Trophoblast cell (in vitro differentiated cells and primary cell): Measurements from ENCODE around the gene RIPOR2.
"Not testable (repeated sequence)": the region's sequence is repeated elsewhere in the genome, so short reads cannot be mapped to it uniquely, and the experiment has no call there.

Experiments
- DNase-seq, 2 donors: peaks; one replicate each; pipeline ENCODE4 v3.0.0-alpha.2; 2016
- H2AFZ ChIP-seq: 2 replicates; pipeline ENCODE4 v1.6.1; 2013; ENCODE audit warnings: low read length, moderate library complexity, mild to moderate bottlenecking; ENCODE audit not compliant: insufficient read depth, poor library complexity
- H2AK5ac ChIP-seq: 2 replicates; pipeline ENCODE4 v1.6.1; 2013; ENCODE audit warnings: mild to moderate bottlenecking, low read length
- H2BK120ac ChIP-seq: 2 replicates; pipeline ENCODE4 v1.6.1; 2013; ENCODE audit warnings: low read length, mild to moderate bottlenecking, moderate library complexity; ENCODE audit not compliant: insufficient read depth, poor library complexity
- H2BK12ac ChIP-seq: 2 replicates; pipeline ENCODE4 v1.6.1; 2013; ENCODE audit warnings: mild to moderate bottlenecking, low read length, moderate library complexity
- H2BK5ac ChIP-seq: 2 replicates; pipeline ENCODE4 v1.6.1; 2013; ENCODE audit warnings: low read length, low read depth, moderate library complexity, mild to moderate bottlenecking; ENCODE audit not compliant: poor library complexity
- H3K14ac ChIP-seq: 2 replicates; pipeline ENCODE4 v1.6.1; 2013; ENCODE audit warnings: mild to moderate bottlenecking, low read length
- H3K18ac ChIP-seq: 2 replicates; pipeline ENCODE4 v1.6.1; 2013; ENCODE audit warnings: mild to moderate bottlenecking, low read length
- H3K23ac ChIP-seq: 2 replicates; pipeline ENCODE4 v1.6.1; 2013; ENCODE audit warnings: low read length
- H3K27ac ChIP-seq: 2 replicates; pipeline ENCODE4 v1.5.1; 2013; ENCODE audit warnings: low read depth, mild to moderate bottlenecking, inconsistent platforms, low read length, moderate library complexity
- H3K27me3 ChIP-seq: 2 replicates; pipeline ENCODE4 v1.6.1; 2013; ENCODE audit warnings: inconsistent platforms, mild to moderate bottlenecking, low read length, moderate library complexity; ENCODE audit not compliant: insufficient read depth
- H3K36me3 ChIP-seq, 2 experiments: 1 replicate in 1 of 2; 2 replicates in 1 of 2; pipeline ENCODE4 v1.6.1; 2013; ENCODE audit warnings: low read length in 2 of 2, mild to moderate bottlenecking in 2 of 2, moderate library complexity in 1 of 2; ENCODE audit not compliant: insufficient read depth in 2 of 2, control insufficient read depth in 1 of 2
- H3K4ac ChIP-seq: 2 replicates; pipeline ENCODE4 v1.6.1; 2013; ENCODE audit warnings: low read depth, mild to moderate bottlenecking, low read length, moderate library complexity
- H3K4me1 ChIP-seq, 2 experiments: 1 replicate in 1 of 2; 2 replicates in 1 of 2; pipeline ENCODE4 v1.6.1; 2013; ENCODE audit warnings: low read length in 2 of 2, mild to moderate bottlenecking in 2 of 2, moderate library complexity in 1 of 2; ENCODE audit not compliant: insufficient read depth in 2 of 2, control insufficient read depth in 1 of 2
- H3K4me2 ChIP-seq: 2 replicates; pipeline ENCODE4 v1.6.1; 2013; ENCODE audit warnings: inconsistent platforms, mild to moderate bottlenecking, low read length, moderate library complexity
- H3K4me3 ChIP-seq: 2 replicates; pipeline ENCODE4 v1.5.1; 2013; ENCODE audit warnings: mild to moderate bottlenecking, low read depth, low read length, inconsistent platforms
- H3K79me1 ChIP-seq: one replicate; pipeline ENCODE4 v1.6.1; 2013; ENCODE audit warnings: low read length
- H3K79me2 ChIP-seq: 2 replicates; pipeline ENCODE4 v1.6.1; 2013; ENCODE audit warnings: low read length, mild to moderate bottlenecking; ENCODE audit not compliant: control insufficient read depth, insufficient read depth, poor library complexity
- H3K9ac ChIP-seq: 2 replicates; pipeline ENCODE4 v1.6.1; 2013; ENCODE audit warnings: mild to moderate bottlenecking, low read length
- H3K9me3 ChIP-seq: 2 replicates; pipeline ENCODE4 v1.6.1; 2013; ENCODE audit warnings: low read depth, mild to moderate bottlenecking, control low read depth, inconsistent platforms, low read length; ENCODE audit not compliant: insufficient read depth
- H4K12ac ChIP-seq: 2 replicates; pipeline ENCODE4 v1.6.1; 2013; ENCODE audit warnings: low read depth, mild to moderate bottlenecking, low read length, moderate library complexity
- H4K8ac ChIP-seq: 2 replicates; pipeline ENCODE4 v1.6.1; 2013; ENCODE audit warnings: low read depth, mild to moderate bottlenecking, low read length, moderate library complexity
- H4K91ac ChIP-seq: one replicate; pipeline ENCODE4 v1.6.1; 2013; ENCODE audit warnings: low read depth, mild to moderate bottlenecking, low read length, moderate library complexity
- WGBS: extraction: QIAGEN DNeasy Blood & Tissue Kit; methylation state at CpG from one replicate; pipeline ENCODE4 v1.1.7; 2013; ENCODE audit warnings: missing lambda C conversion rate; ENCODE audit not compliant: insufficient read length, insufficient coverage; ENCODE audit errors: extremely low coverage; 5-methylcytosine and 5-hydroxymethylcytosine counted together

The RIPOR2 gene

DNA sequence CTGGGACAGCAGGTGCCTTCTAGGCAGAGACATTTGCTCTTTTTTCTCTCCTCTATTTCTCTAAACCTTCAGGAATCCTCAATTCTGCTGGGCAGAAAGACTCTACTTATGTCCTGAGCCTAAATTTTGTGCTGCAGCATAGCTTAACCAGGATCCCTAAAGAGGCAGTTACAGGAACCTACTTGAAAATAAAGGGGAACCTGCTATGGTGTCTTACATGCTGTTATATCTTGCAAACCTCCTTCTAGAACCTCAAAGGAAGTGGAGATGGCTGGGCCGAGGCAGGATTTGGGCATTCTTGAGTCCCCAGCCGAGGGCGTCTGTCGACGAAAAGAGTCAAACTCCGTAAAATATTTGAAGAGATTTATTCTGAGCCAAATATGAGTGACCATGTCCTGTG is 178.1 kb downstream of the RIPOR2 start:
- no peak overlapping the region for H4K91ac ChIP-seq
- no peak overlapping the region for H3K4ac ChIP-seq
- no peaks in the 10 kb centered on the region for H3K79me1 ChIP-seq
- no peak overlapping the region for H2BK12ac ChIP-seq
- H4K8ac ChIP-seq, result no peak overlapping the region
- no peak overlapping the region for H4K12ac ChIP-seq
- H3K4me1 ChIP-seq, result no peaks in the 10 kb centered on the region
- H3K4me3 ChIP-seq, result no peak overlapping the region
- H3K4me2 ChIP-seq, result no peak overlapping the region
- DNase-seq, result no peak
- no peaks in the 10 kb centered on the region for H3K79me2 ChIP-seq
- no peak overlapping the region for H2AFZ ChIP-seq
- H2AK5ac ChIP-seq, result no peak overlapping the region
- H3K9me3 ChIP-seq, result no peaks in the 10 kb centered on the region
- H3K27ac ChIP-seq, result no peak overlapping the region
- H3K23ac ChIP-seq, result no peak overlapping the region
- no peaks in the 10 kb centered on the region for H3K36me3 ChIP-seq
- no peak overlapping the region for H2BK5ac ChIP-seq
- no peak overlapping the region for H2BK120ac ChIP-seq
- H3K27me3 ChIP-seq, result no peaks in the 10 kb centered on the region
- no peak overlapping the region for H3K9ac ChIP-seq
- WGBS, result no CpG with 5 or more reads among the region's 6 CpGs
- H3K18ac ChIP-seq, result no peak overlapping the region
- H3K14ac ChIP-seq, result no peak overlapping the region

DNA sequence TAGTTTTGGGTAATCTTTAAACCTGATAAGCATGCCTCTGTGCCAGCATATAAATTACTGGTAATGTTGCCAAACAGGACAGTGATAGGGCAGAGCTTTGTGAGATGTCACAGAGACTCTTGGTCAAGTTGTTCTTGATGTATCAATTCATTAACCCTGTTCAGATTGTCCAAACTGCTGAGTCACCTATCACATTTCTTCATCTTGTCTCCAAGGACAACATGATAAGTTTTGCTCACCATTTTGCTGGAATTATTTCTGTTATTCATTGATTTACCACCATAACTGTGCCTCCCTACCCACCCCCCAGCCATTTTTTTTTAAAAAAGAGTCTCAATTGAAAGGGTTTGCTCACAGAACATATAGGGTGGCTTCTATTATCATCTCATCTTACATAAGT is 180.5 kb downstream of the RIPOR2 start:
- no peak for DNase-seq
- Histone ChIP-seq H3K9ac (no peak overlapping the region), H4K12ac (no peak overlapping the region), H3K36me3 (no peaks in the 10 kb centered on the region), H3K9me3 (no peaks in the 10 kb centered on the region), H2AK5ac (no peak overlapping the region), H3K79me1 (no peaks in the 10 kb centered on the region), H2AFZ (no peak overlapping the region), H3K79me2 (no peaks in the 10 kb centered on the region), H2BK12ac (no peak overlapping the region), H3K23ac (no peak overlapping the region), H2BK5ac (no peak overlapping the region), H3K27me3 (no peaks in the 10 kb centered on the region), H3K4me2 (no peak overlapping the region), H3K14ac (no peak overlapping the region), H3K18ac (no peak overlapping the region), H3K4ac (no peak overlapping the region), H3K4me3 (no peak overlapping the region), H2BK120ac (no peak overlapping the region), H4K91ac (no peak overlapping the region), H4K8ac (no peak overlapping the region), H3K4me1 (no peaks in the 10 kb centered on the region), H3K27ac (no peak overlapping the region)

DNA sequence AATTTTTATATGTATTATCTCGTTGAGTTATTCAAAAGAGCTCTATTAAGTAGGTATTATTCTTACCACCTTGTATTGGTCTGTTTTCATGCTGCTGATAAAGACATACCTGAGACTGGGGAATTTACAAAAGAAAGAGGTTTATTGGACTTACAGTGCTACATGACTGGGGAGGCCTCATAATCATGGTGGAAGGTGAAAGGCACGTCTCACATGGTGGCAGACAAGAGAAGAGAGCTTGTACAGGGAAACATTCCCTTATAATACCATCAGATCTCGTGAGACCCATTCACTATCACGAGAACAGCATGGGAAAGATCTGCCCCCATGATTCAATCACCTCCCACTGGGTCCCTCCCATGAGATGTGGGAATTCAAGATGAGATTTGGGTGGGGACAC is 181.4 kb downstream of the RIPOR2 start:
- H3K18ac ChIP-seq, H3K14ac ChIP-seq, H3K27ac ChIP-seq, H3K36me3 ChIP-seq, H4K12ac ChIP-seq, DNase-seq, H3K79me1 ChIP-seq, H2AFZ ChIP-seq, H3K4me2 ChIP-seq, H2BK5ac ChIP-seq, H4K8ac ChIP-seq, H3K79me2 ChIP-seq, H3K23ac ChIP-seq, H2BK12ac ChIP-seq, H3K4ac ChIP-seq, H3K27me3 ChIP-seq, H4K91ac ChIP-seq, H2BK120ac ChIP-seq, H3K4me1 ChIP-seq, H2AK5ac ChIP-seq, H3K4me3 ChIP-seq, H3K9me3 ChIP-seq, H3K9ac ChIP-seq: not testable (repeated sequence)
- no CpG with 5 or more reads among the region's 4 CpGs for WGBS
